Measurements from ENCODE around the gene MEF2C. TPM values are rescaled to one million over a fixed set of nuclear protein-coding genes. Genes with fewer than 3 reads are reported as not detected.

MEF2C gene
- polyA plus RNA-seq, 3 donors = 38.4 to 44.5 (median 43.4) TPM

- DNase-seq = no peak
Measured at GRCh38 chr5:88690409-88691229, 192.4 kb downstream of the MEF2C start.

GRCh38 chr5:88689668-88690408 is 193.1 kb downstream of the MEF2C start:
- DNase-seq = no peak

GRCh38 chr5:88688984-88689667 is 193.9 kb downstream of the MEF2C start:
- DNase-seq = no peak

GRCh38 chr5:88688156-88688983 is 194.6 kb downstream of the MEF2C start:
- no peak for DNase-seq

GRCh38 chr5:88687373-88687911 is 195.5 kb downstream of the MEF2C start:
- DNase-seq = no peak

GRCh38 chr5:88686726-88687125 is 196.3 kb downstream of the MEF2C start:
- no peak for DNase-seq

GRCh38 chr5:88685591-88686541 is 197.1 kb downstream of the MEF2C start:
- no peak for DNase-seq

GRCh38 chr5:88683506-88684135 is 199.4 kb downstream of the MEF2C start:
- no peak for DNase-seq

GRCh38 chr5:88682881-88683361 is 200.1 kb downstream of the MEF2C start:
- no peak for DNase-seq

GRCh38 chr5:88682131-88682530 is 200.9 kb downstream of the MEF2C start:
- no peak for DNase-seq

GRCh38 chr5:88681211-88681803 is 201.7 kb downstream of the MEF2C start:
- DNase-seq = no peak

GRCh38 chr5:88680253-88681132 is 202.5 kb downstream of the MEF2C start:
- no peak for DNase-seq

- no peak for DNase-seq
Measured at GRCh38 chr5:88679638-88680037, 203.3 kb downstream of the MEF2C start.

GRCh38 chr5:88678770-88679381 is 204.1 kb downstream of the MEF2C start:
- DNase-seq = no peak

GRCh38 chr5:88677943-88678769 is 204.8 kb downstream of the MEF2C start:
- DNase-seq = no peak

- no peak for DNase-seq
Measured at GRCh38 chr5:88677376-88677895, 205.5 kb downstream of the MEF2C start.

All from renal pelvis (tissue), 4 donors.